K562 (cell line): ENCODE measurements around the gene CCL20.

ENCODE experiments used
- ASH1L ChIP-seq: fragments of 450-650 bp; IDR thresholded peaks from 2 replicates; pipeline ENCODE4 v1.6.1; 2018; ENCODE audit warnings: borderline replicate concordance, mild to moderate bottlenecking, low read depth; ENCODE audit not compliant: partially characterized antibody
- EZH2 ChIP-seq: IDR thresholded peaks from 2 replicates; pipeline ENCODE4 v1.6.1; 2012; ENCODE audit warnings: low read depth, mild to moderate bottlenecking, inconsistent platforms, low read length, borderline replicate concordance
- FOXK1 ChIP-seq: sonication (generic); formaldehyde crosslinking; IDR thresholded peaks from 2 replicates; pipeline ENCODE4 v1.8.0; 2022; ENCODE audit warnings: missing genetic modification reagents, mild to moderate bottlenecking, borderline replicate concordance
- NR1H2 ChIP-seq: sonication (generic); formaldehyde crosslinking; IDR thresholded peaks from 2 replicates; pipeline ENCODE4 v1.4.0; 2020; ENCODE audit warnings: mild to moderate bottlenecking, missing genetic modification reagents
- POLR2A ChIP-seq: fragments of 450-650 bp; conservative IDR thresholded peaks from 2 replicates; pipeline ENCODE4 v1.6.1; 2016
- POLR2AphosphoS5 ChIP-seq: IDR thresholded peaks from 2 replicates; pipeline ENCODE4 v1.6.1; 2011; ENCODE audit warnings: mild to moderate bottlenecking, low read depth, low read length, moderate library complexity; ENCODE audit not compliant: control insufficient read depth, insufficient read depth
- ZBTB11 ChIP-seq, 3 experiments: fragments of 200-800 bp in 1 of 3; fragments of 250-450 bp in 1 of 3; fragments of 450-650 bp in 1 of 3; sonication (Bioruptor Pico) in 1 of 3; sonication (Bioruptor generic) in 1 of 3; formaldehyde crosslinking in 1 of 3; IDR thresholded peaks; 2 replicates each; pipeline versions ENCODE4 v1.6.1 to v1.8.0; 2016 to 2022; ENCODE audit warnings: mild to moderate bottlenecking in 2 of 3, missing genetic modification characterization in 2 of 3, missing compliant biosample characterization in 1 of 3, moderate library complexity in 1 of 3
- ZNF586 ChIP-seq: fragments of 450-650 bp; formaldehyde crosslinking; conservative IDR thresholded peaks from 2 replicates; pipeline ENCODE4 v1.4.0; 2020; ENCODE audit warnings: mild to moderate bottlenecking, moderate library complexity
- TF ChIP-seq, protein P1 (sequence below): IDR thresholded peaks from 3 replicates; pipeline ENCODE4 v1.6.1; 2011; ENCODE audit warnings: borderline replicate concordance, mild to moderate bottlenecking, moderate library complexity; ENCODE audit not compliant: insufficient read length; ENCODE audit errors: extremely low read depth

DNA sequence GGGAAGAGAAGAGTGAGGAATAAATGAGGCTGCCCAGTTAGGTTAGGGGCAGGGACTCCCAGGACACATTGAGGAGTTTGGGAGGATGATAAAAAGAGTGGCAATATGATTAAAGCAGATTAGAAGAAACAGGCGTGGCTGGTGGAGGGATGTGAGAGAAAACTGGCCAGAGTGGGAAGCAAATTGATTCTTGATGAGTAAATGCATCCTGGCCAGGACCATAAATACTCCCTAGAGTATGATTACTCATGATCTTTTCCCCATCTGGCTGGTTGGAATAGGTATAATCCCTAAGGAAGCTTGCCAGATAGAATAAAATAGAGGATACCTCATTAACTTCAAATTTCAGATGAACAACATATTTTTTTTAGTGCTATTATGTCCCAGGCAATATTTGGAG is 36.3 kb downstream of the CCL20 start:
- TF ChIP-seq NR1H2: no peak
- TF ChIP-seq POLR2AphosphoS5: no peak
- no peak for TF ChIP-seq POLR2A
- TF ChIP-seq ZBTB11 (CRISPR knock-in tag; IDR thresholded peaks at IDR 0.05): no peak
- TF ChIP-seq FOXK1 (CRISPR knock-in tag): no peak
- TF ChIP-seq ZNF586: no peak
- TF ChIP-seq, protein P1, sequence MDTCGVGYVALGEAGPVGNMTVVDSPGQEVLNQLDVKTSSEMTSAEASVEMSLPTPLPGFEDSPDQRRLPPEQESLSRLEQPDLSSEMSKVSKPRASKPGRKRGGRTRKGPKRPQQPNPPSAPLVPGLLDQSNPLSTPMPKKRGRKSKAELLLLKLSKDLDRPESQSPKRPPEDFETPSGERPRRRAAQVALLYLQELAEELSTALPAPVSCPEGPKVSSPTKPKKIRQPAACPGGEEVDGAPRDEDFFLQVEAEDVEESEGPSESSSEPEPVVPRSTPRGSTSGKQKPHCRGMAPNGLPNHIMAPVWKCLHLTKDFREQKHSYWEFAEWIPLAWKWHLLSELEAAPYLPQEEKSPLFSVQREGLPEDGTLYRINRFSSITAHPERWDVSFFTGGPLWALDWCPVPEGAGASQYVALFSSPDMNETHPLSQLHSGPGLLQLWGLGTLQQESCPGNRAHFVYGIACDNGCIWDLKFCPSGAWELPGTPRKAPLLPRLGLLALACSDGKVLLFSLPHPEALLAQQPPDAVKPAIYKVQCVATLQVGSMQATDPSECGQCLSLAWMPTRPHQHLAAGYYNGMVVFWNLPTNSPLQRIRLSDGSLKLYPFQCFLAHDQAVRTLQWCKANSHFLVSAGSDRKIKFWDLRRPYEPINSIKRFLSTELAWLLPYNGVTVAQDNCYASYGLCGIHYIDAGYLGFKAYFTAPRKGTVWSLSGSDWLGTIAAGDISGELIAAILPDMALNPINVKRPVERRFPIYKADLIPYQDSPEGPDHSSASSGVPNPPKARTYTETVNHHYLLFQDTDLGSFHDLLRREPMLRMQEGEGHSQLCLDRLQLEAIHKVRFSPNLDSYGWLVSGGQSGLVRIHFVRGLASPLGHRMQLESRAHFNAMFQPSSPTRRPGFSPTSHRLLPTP: no peak
- TF ChIP-seq EZH2: no peak
- TF ChIP-seq ASH1L: no peak
